Inflammatory macrophage treated with lipopolysaccharide for 1 hour (primary cell): ENCODE data around the gene TM2D3.

Experiments used
- DNase-seq, 2 donors: peaks; one replicate each; pipeline ENCODE4 v3.0.0-alpha.2; 2020 to 2022

TM2D3 gene

DNA sequence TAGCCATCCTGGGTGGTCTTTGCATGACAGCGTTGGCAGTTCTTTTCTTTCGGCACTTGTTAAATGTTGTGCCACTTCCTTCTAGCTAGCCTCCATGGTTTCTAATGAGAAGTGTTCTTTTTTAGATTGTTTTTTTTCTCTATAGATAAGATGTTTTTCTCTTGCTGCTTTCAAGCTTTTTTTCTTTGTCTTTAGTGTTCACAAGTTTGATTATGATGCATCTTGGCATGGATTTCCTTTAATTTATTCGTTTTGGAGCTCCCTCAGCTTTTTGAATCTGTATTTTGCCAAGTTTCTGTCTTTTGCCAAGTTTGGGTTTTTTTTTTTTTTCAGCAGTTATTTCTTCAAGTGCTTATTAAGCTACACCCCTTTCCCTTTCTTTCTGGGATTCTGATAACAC is 53.1 kb downstream of the TM2D3 start:
- no peak for DNase-seq

DNA sequence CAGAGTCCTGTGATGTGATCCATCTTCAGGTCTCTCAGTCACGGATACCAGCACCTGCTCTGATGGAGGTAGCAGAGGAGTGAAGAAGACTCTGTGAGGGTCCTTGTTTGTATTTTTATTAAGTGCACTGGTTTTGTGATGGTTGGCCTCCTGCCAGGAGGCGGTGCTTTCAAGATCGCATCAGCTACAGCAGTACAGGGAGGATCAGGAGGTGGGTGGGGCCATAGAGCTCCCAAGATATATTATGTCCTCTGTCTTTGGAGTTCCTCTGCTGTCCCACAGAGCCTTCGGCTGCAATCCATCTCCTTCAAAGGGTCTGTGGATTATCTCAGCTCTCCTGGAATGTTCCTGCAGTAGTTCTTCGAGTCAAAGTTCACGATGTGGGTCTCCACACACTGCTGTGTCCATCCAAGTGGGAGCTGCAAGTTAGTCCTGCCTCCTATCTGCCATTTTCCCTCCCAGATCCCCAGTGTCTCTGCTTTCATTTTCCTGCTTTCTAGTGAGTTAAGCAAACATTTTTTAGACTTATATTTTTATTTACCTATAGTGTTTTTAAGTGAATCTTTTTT is 54.7 kb downstream of the TM2D3 start:
- no peak for DNase-seq

DNA sequence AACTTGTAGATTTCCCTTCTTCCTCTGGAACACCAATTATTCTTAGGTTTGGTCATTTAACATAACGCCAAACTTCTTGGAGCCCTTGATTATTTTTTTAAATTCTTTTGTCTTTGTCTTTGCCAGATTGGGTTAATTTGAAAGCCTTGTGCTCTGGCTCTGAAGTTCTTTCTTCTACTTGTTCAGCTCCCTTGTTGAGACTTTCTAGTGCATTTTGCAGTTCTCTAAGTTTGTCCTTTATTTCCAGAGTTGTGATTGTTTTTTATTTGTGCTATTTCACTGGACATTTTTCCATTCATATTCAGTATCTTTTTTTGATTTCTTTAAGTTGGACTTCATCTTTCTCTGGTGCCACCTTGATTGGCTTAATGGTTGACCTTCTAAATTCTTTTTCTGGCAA is 55.5 kb downstream of the TM2D3 start:
- DNase-seq = no peak
